CD4-positive, alpha-beta T cell treated with Interleukin-21 for 1 hour (primary cell): ENCODE results near the gene NDUFS6.

Experiments used
- DNase-seq: peaks from one replicate; pipeline ENCODE4 v3.0.0-alpha.2; 2020

Gene NDUFS6

GRCh38 chr5:1819458-1819857 is 18.3 kb downstream of the NDUFS6 start:
- DNase-seq = no peak

GRCh38 chr5:1820381-1820780 is 19.2 kb downstream of the NDUFS6 start:
- no peak for DNase-seq

GRCh38 chr5:1820926-1821325 is 19.7 kb downstream of the NDUFS6 start:
- DNase-seq = no peak

GRCh38 chr5:1821862-1822261 is 20.7 kb downstream of the NDUFS6 start:
- DNase-seq = no peak

GRCh38 chr5:1823381-1824034 is 22.3 kb downstream of the NDUFS6 start:
- DNase-seq = no peak

- no peak for DNase-seq
These were observed 23.1 kb downstream of the NDUFS6 start for GRCh38 chr5:1824109-1824821.

GRCh38 chr5:1824903-1825841 is 24.0 kb downstream of the NDUFS6 start:
- no peak for DNase-seq

GRCh38 chr5:1826235-1826980 is 25.2 kb downstream of the NDUFS6 start:
- DNase-seq = no peak

DNA sequence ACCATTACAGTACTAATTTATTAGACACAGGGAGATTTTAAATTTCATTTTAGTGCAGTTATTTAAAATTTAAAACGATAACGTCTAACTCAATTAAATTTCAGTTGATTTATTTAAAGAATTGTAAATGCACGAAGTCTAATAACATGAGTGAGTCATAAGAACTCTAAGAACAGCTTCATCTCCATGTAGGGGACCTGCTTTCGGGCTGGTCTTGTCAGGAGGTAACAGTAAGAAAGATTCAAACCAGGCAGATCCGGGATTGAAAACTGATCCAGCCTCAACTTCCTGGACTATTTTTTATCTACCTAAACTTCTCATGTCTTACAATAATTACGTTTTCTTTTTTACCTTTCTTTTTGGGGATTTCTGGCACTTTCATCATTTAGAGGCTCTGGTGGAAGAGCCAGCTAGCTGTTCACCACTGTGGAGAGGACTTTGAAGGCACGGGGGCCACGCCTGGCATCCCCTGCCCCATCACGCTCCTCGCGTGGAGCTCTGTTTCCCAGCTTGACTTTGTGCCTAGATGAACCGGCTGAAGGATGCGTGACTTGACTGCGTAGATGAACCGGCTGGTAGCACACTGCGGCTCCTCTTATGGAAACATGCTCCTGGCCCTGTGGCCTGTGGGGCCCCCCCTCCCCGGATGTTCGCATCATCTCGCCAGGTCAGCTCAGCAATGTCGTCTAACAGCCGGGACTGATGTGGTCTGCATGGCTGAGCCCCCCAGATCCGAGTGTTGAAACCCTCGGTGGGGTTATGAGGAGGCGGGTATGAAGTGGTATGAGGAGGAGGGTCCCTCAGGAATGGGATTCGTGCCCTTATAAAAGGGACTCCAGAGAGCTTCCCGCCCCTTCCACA is 26.0 kb downstream of the NDUFS6 start:
- no peak for DNase-seq

DNA sequence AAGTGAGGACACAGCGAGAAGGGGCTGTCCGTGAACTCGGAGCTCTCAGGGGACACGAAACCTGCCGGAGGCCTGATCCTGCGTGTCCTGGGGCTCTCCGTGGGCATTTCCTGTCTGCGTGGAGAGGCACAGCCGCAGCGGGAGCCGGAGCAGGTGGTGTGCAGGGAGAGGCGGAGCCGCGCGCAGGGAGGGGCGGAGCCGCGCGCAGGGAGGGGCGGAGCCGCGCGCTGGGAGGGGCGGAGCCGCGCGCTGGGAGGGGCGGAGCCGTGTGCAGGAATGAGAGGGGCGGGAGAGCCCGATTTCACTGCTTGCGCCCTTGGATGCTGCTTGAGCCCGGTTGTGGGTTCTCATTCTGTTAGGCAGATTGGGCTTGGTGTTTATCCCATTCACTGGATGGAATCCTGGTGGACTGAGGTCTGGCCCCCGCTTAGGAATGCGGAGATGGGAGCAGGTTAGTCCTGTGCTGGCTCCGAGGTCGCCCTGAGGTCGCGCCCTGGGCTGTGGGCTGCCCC is 26.7 kb downstream of the NDUFS6 start:
- peak; percentile 24 for DNase-seq

DNA sequence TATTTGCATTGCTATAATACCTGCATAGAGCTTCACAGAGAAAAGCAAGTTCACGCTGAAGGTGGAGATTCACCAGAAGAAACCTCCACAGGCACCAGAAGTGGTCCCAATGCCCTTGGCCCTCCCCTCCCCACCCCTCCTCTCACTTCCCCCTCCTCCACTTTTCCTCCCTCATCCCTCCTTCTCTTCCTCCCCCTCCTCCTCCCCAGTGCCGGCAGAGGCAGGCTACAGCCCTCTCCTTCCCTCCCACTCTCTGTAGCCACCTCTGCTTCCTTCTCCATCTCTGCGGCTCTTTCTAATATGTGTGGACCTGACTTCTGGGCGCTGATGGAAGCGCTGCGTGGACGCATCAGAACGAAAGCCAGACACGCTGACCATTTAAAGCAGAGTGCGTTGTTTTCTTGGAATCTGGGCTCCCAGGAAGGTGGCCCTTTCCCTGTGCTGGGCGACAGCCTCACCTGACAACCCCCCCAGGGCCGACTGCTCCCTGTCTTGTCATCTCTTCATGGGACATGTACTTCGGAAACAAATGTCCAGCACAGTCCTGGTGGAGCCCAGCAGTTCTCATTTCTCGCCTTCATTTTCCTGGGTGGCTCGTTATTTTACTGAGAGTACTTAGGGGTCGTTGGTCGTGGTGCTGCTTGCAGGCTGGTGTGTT is 29.5 kb downstream of the NDUFS6 start:
- DNase-seq = no peak

DNA sequence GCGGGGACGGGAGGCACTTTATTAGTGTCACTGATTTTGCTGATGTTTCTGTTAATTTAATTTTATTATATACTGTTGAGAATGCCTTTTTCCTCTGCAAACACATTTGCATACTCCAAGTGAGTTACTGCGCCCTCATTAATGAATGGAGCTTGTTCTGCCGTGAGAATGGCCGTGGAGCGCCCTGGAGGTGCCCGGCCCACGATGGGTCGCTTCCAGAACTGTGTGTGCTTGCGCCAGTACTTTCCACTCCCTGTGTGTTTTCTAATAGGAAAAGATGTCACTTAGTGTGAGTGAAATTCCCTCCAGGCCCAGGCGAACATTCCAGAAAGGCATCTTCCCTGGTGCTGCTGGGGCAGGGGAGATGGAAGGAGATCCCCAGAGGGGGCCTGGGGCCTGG is 30.1 kb downstream of the NDUFS6 start:
- no peak for DNase-seq

GRCh38 chr5:1831677-1832313 is 30.6 kb downstream of the NDUFS6 start:
- no peak for DNase-seq

GRCh38 chr5:1832511-1833250 is 31.5 kb downstream of the NDUFS6 start:
- no peak for DNase-seq

DNA sequence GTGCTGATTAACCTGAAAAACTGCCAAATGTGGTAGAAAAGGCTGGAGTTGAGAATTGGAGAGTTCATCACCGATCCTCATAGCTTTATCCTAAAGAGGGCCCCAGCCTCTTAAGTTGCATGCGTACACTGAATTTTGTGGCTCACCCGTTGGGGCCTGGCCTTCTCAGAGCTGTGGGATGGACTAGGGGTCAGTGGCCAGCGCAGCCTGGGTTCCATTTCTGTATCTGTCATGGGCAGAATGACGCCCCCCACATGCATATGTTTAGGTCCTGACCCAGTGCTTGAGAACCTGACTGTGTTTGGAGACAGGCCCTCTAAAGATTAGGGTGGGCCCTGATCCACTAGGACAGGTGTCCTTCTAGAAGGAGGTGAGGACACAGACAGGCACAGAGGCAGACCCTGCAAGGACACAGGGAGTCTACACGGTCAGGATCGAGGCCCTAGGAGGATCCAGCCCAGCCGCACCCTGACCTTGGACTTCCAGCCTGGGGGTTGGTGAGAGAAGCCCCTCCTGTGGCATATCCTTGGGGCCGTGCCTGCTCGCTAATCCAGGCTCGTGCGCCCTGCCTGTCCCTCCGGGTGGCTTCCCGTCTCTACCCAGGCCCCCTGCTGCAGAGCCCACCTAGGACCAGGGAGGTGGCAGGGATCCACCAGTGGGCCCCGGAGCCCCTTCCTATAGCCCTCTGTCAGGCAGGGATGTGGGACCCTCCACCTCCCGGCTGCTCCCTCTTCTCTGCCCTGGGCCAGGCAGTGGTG is 32.2 kb downstream of the NDUFS6 start:
- DNase-seq = no peak

- DNase-seq = no peak
These were observed 32.9 kb downstream of the NDUFS6 start for GRCh38 chr5:1834022-1834551.

- DNase-seq = no peak
These were observed 33.7 kb downstream of the NDUFS6 start for GRCh38 chr5:1834721-1835429.

DNA sequence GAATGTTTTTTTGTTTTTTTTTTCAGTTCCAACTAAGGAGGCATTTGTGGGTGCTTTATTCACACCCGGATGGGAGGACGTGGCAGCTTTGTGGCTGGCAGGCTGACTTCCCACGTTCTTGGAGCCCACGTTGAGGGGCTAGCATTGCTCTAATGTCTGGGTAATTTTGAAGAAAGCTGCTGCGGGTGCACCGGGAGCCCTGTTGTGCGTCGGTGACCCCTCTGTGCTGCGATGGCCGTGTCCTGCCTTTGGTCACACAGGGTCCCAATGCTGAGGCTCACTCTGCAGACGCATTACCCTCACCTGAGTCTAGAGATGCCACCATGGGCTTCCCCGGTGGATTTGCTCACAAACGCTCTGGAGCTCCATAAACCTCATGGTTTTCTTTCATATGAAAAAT is 34.2 kb downstream of the NDUFS6 start:
- no peak for DNase-seq
